ENCODE measurements around the gene LRRTM2. TPM values are rescaled to one million over a fixed set of nuclear protein-coding genes. Genes with fewer than 3 reads are reported as not detected.

Gene LRRTM2
- total RNA-seq, 5 donors from 2014 or later (not counting 1 experiment from before 2014, with no cell fraction given): 0.03 to 0.33 (median 0.16) TPM; not detected in 1

DNA sequence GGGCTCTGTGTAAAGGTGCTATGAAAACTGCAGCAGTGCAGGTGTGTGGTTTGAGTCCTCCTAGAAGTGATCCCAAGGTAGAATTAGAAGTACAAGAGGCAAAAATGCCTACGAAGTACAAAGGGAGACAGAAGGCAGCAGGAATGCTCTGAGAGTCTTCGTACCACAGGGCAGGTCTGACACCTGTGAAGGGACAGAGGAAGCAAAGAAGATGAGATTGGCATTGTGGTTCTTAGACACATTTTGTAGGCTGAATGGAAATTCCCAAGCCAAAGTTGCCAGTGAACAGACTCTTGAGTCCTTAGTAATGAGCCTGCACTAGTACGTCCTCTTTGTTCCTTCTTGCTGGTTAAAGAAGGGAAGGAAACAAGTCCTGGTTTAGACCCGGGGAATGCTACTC lies 1.7 kb upstream of the LRRTM2 start:
- H3K4me1 ChIP-seq (ENCODE audit: control insufficient read depth in 1 of 2, extremely low read depth in 1 of 2, insufficient read depth in 2 of 2, low read length in 2 of 2): no peaks in the 10 kb centered on the region
- ATAC-seq (replicated peaks in 1 of 4): no peak

GRCh38 chr5:138875946-138876345 lies 811 bp upstream of the LRRTM2 start:
- H3K36me3 ChIP-seq (ENCODE audit: control insufficient read depth in 2 of 2, extremely low read depth in 1 of 2, insufficient read depth in 1 of 2, low read length in 1 of 2): no peaks in the 10 kb centered on the region
- ATAC-seq (replicated peaks in 1 of 4) (no peak), DNase-seq (no peak)
- CTCF ChIA-PET: no interaction called here
- no peak overlapping the region for H3K27ac ChIP-seq (ENCODE audit: low read length)
- H3K4me1 ChIP-seq (ENCODE audit: control insufficient read depth in 1 of 2, extremely low read depth in 1 of 2, insufficient read depth in 2 of 2, low read length in 2 of 2): peaks cover 0 to 2% of the 10 kb centered on the region in 2 experiments
- H3K27me3 ChIP-seq (replicated peaks in 1 of 2; ENCODE audit: control insufficient read depth in 2 of 2, extremely low read depth in 1 of 2, insufficient read depth in 2 of 2, low read length in 1 of 2): no peaks in the 10 kb centered on the region
- Mint-ChIP-seq H3K4me1 (peaks cover 11 to 12% (median 11%) of the 10 kb centered on the region in 3 donors), H3K27me3 (peaks cover 14 to 16% of the 10 kb centered on the region in 2 donors), H3K27ac (no peak overlapping the region), H3K36me3 (no peaks in the 10 kb centered on the region), H3K4me3 (no peak overlapping the region), H3K9me3 (no peaks in the 10 kb centered on the region)
- no CpG with 5 or more reads among the region's 3 CpGs for WGBS (ENCODE audit: insufficient coverage)
- no peaks in the 10 kb centered on the region for H3K9me3 ChIP-seq
- H3K4me3 ChIP-seq (ENCODE audit: control insufficient read depth in 1 of 2, extremely low read depth in 1 of 2, low read length in 1 of 2): no peak overlapping the region
- POLR2A ChIA-PET: no interaction called here

More for the DNA sequence above, 1.7 kb upstream of the LRRTM2 start:
- DNase-seq: no peak
- Mint-ChIP-seq H3K4me3 (no peak overlapping the region), H3K27ac (no peak overlapping the region), H3K27me3 (peaks cover 13 to 18% of the 10 kb centered on the region in 2 donors), H3K4me1 (peaks cover 5 to 6% (median 5%) of the 10 kb centered on the region in 3 donors), H3K9me3 (no peaks in the 10 kb centered on the region), H3K36me3 (no peaks in the 10 kb centered on the region)
- Histone ChIP-seq H3K27me3 (replicated peaks in 1 of 2; ENCODE audit: control insufficient read depth in 2 of 2, extremely low read depth in 1 of 2, insufficient read depth in 2 of 2, low read length in 1 of 2) (no peaks in the 10 kb centered on the region), H3K36me3 (ENCODE audit: control insufficient read depth in 2 of 2, extremely low read depth in 1 of 2, insufficient read depth in 1 of 2, low read length in 1 of 2) (no peaks in the 10 kb centered on the region), H3K9me3 (no peaks in the 10 kb centered on the region), H3K27ac (ENCODE audit: low read length) (no peak overlapping the region), H3K4me3 (ENCODE audit: control insufficient read depth in 1 of 2, extremely low read depth in 1 of 2, low read length in 1 of 2) (no peak overlapping the region)
- WGBS (ENCODE audit: insufficient coverage): 90% methylated on average over 2 of the region's 4 CpGs
- ChIA-PET POLR2A (no interaction called here), CTCF (no interaction called here)

DNA sequence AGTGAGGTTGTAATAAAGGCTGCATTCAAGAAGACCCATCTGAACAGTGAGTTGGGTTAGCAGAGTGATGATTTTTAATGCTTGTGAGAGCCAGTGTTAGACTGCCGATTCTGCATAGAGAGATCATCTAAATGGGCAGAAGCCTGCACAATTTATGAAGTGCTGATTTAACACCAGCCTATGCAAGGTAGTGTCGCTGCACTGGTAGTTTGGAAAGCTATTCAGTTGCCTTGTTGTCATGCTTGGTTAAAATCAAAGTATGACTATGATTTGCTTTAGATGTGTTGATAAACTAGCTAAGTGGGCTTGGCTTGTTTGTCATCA lies 379 bp upstream of the LRRTM2 start:
- ChIA-PET POLR2A (interaction anchor here in 1 of 2 donors (0.8 kb wide), 1 partner anchor 101 kb away, joined by 4 read pairs; no protein-coding TSS in a partner anchor), CTCF (no interaction called here)
- no peaks in the 10 kb centered on the region for H3K9me3 Mint-ChIP-seq
- Histone ChIP-seq H3K36me3 (ENCODE audit: control insufficient read depth in 2 of 2, extremely low read depth in 1 of 2, insufficient read depth in 1 of 2, low read length in 1 of 2) (no peaks in the 10 kb centered on the region), H3K9me3 (no peaks in the 10 kb centered on the region), H3K4me3 (ENCODE audit: control insufficient read depth in 1 of 2, extremely low read depth in 1 of 2, low read length in 1 of 2) (no peak overlapping the region), H3K27me3 (replicated peaks in 1 of 2; ENCODE audit: control insufficient read depth in 2 of 2, extremely low read depth in 1 of 2, insufficient read depth in 2 of 2, low read length in 1 of 2) (no peaks in the 10 kb centered on the region), H3K27ac (ENCODE audit: low read length) (no peak overlapping the region), H3K4me1 (ENCODE audit: control insufficient read depth in 1 of 2, extremely low read depth in 1 of 2, insufficient read depth in 2 of 2, low read length in 2 of 2) (peaks cover 0 to 2% of the 10 kb centered on the region in 2 experiments)
- no peak for ATAC-seq (replicated peaks in 1 of 4)
- no peak overlapping the region for H3K4me3 Mint-ChIP-seq
- WGBS (ENCODE audit: insufficient coverage): 81% methylated on average over 2 of the region's 2 CpGs
- DNase-seq: no peak
- H3K36me3 Mint-ChIP-seq: no peaks in the 10 kb centered on the region
- H3K27me3 Mint-ChIP-seq: peaks cover 13 to 16% of the 10 kb centered on the region in 2 donors
- H3K4me1 Mint-ChIP-seq: peaks cover 11 to 12% (median 11%) of the 10 kb centered on the region in 3 donors
- H3K27ac Mint-ChIP-seq: no peak overlapping the region

DNA sequence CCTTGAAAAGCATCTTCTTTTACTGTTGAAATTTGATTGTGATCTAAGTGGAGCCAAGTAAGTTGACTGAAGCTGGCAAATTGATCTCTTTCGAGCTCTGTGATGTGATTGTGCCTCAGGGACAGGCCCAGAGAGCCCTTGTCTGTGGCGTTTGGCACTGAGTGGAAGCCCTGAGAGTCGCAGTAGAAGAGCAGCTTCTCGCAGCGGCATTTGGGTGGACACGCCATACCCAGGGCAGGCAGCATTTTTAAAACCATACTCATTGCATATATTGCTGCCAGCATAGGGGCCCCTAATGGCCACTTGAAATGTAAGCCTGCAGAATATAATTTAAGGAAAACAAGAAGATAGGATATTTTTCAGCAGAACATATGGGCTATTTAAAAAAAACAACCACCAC lies 894 bp downstream of the LRRTM2 start:
- Histone ChIP-seq H3K27me3 (replicated peaks in 1 of 2; ENCODE audit: control insufficient read depth in 2 of 2, extremely low read depth in 1 of 2, insufficient read depth in 2 of 2, low read length in 1 of 2) (no peaks in the 10 kb centered on the region), H3K36me3 (ENCODE audit: control insufficient read depth in 2 of 2, extremely low read depth in 1 of 2, insufficient read depth in 1 of 2, low read length in 1 of 2) (no peaks in the 10 kb centered on the region), H3K4me1 (ENCODE audit: control insufficient read depth in 1 of 2, extremely low read depth in 1 of 2, insufficient read depth in 2 of 2, low read length in 2 of 2) (peaks cover 0 to 2% of the 10 kb centered on the region in 2 experiments), H3K4me3 (ENCODE audit: control insufficient read depth in 1 of 2, extremely low read depth in 1 of 2, low read length in 1 of 2) (no peak overlapping the region), H3K9me3 (no peaks in the 10 kb centered on the region), H3K27ac (ENCODE audit: low read length) (no peak overlapping the region)
- no peaks in the 10 kb centered on the region for H3K9me3 Mint-ChIP-seq
- peaks cover 16 to 21% of the 10 kb centered on the region in 2 donors for H3K27me3 Mint-ChIP-seq
- ChIA-PET POLR2A (no interaction called here), CTCF (no interaction called here)
- H3K27ac Mint-ChIP-seq: no peak overlapping the region
- H3K36me3 Mint-ChIP-seq: no peaks in the 10 kb centered on the region
- ATAC-seq (replicated peaks in 1 of 4): no peak
- H3K4me3 Mint-ChIP-seq: no peak overlapping the region
- no peak for DNase-seq
- peaks cover 12 to 16% (median 13%) of the 10 kb centered on the region in 3 donors for H3K4me1 Mint-ChIP-seq
- 72% methylated on average over 2 of the region's 6 CpGs for WGBS (ENCODE audit: insufficient coverage)

- Mint-ChIP-seq H3K27me3 (peaks cover 16 to 21% of the 10 kb centered on the region in 2 donors), H3K36me3 (no peaks in the 10 kb centered on the region), H3K27ac (no peak overlapping the region), H3K9me3 (no peaks in the 10 kb centered on the region), H3K4me3 (no peak overlapping the region), H3K4me1 (peaks cover 12 to 16% (median 13%) of the 10 kb centered on the region in 3 donors)
- ChIA-PET POLR2A (no interaction called here), CTCF (no interaction called here)
- Histone ChIP-seq H3K4me3 (ENCODE audit: control insufficient read depth in 1 of 2, extremely low read depth in 1 of 2, low read length in 1 of 2) (no peak overlapping the region), H3K27ac (ENCODE audit: low read length) (no peak overlapping the region), H3K36me3 (ENCODE audit: control insufficient read depth in 2 of 2, extremely low read depth in 1 of 2, insufficient read depth in 1 of 2, low read length in 1 of 2) (no peaks in the 10 kb centered on the region), H3K9me3 (no peaks in the 10 kb centered on the region), H3K27me3 (replicated peaks in 1 of 2; ENCODE audit: control insufficient read depth in 2 of 2, extremely low read depth in 1 of 2, insufficient read depth in 2 of 2, low read length in 1 of 2) (no peaks in the 10 kb centered on the region), H3K4me1 (ENCODE audit: control insufficient read depth in 1 of 2, extremely low read depth in 1 of 2, insufficient read depth in 2 of 2, low read length in 2 of 2) (peaks cover 0 to 2% of the 10 kb centered on the region in 2 experiments)
- WGBS (ENCODE audit: insufficient coverage): 90% methylated on average over 15 of the region's 17 CpGs
- DNase-seq (no peak), ATAC-seq (replicated peaks in 1 of 4) (no peak)
Measured at GRCh38 chr5:138873466-138874221, 1.5 kb downstream of the LRRTM2 start.

DNA sequence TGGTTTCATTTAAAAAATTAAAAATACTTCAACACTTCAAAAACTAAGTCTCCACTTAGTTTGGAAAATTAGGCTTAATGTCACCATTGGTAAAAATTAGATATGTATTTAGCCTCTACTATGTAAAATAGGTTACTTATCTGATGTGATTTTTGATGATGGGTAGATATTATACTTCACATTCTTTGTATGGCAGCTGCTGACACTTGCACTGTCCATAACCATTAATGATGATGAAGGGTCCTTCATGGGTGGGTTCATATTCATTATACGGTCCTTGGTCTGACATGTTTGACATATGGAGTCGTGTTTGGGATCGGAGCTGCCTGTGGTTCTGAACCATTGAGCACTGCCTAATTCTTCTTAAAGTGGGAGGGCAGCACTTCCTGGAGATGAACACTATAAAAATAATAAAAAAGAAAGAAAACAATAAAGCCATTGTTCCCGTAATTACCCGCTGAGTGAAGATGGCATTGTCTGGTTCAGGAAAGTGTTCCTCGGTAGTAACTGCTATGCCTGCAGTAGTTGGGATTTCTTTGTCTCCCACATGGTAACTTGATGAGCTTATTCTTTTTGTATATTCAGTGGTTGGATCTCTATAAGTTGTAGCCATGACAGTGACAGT lies 2.2 kb downstream of the LRRTM2 start:
- ATAC-seq (replicated peaks in 1 of 4): no peak
- peaks cover 16 to 21% of the 10 kb centered on the region in 2 donors for H3K27me3 Mint-ChIP-seq
- H3K4me3 ChIP-seq (ENCODE audit: control insufficient read depth in 1 of 2, extremely low read depth in 1 of 2, low read length in 1 of 2): no peak overlapping the region
- H3K4me1 Mint-ChIP-seq: peaks cover 12 to 16% (median 13%) of the 10 kb centered on the region in 3 donors
- H3K9me3 Mint-ChIP-seq: no peaks in the 10 kb centered on the region
- WGBS (ENCODE audit: insufficient coverage): 100% methylated on average over 2 of the region's 6 CpGs
- no peaks in the 10 kb centered on the region for H3K9me3 ChIP-seq
- ChIA-PET CTCF (no interaction called here), POLR2A (interaction anchor here in 1 of 2 donors (0.5 kb wide), 1 partner anchor 127 kb away, joined by 4 read pairs; no protein-coding TSS in a partner anchor)
- DNase-seq: no peak
- no peak overlapping the region for H3K27ac ChIP-seq (ENCODE audit: low read length)
- no peaks in the 10 kb centered on the region for H3K36me3 Mint-ChIP-seq
- H3K4me3 Mint-ChIP-seq: no peak overlapping the region
- no peak overlapping the region for H3K27ac Mint-ChIP-seq
- peaks cover 0 to 2% of the 10 kb centered on the region in 2 experiments for H3K4me1 ChIP-seq (ENCODE audit: control insufficient read depth in 1 of 2, extremely low read depth in 1 of 2, insufficient read depth in 2 of 2, low read length in 2 of 2)
- no peaks in the 10 kb centered on the region for H3K36me3 ChIP-seq (ENCODE audit: control insufficient read depth in 2 of 2, extremely low read depth in 1 of 2, insufficient read depth in 1 of 2, low read length in 1 of 2)
- no peaks in the 10 kb centered on the region for H3K27me3 ChIP-seq (replicated peaks in 1 of 2; ENCODE audit: control insufficient read depth in 2 of 2, extremely low read depth in 1 of 2, insufficient read depth in 2 of 2, low read length in 1 of 2)

Data from T-cell (primary cell).